GM18951 (cell line): Measurements from ENCODE around the gene IPO9.

Experiments
- POLR2A ChIP-seq: IDR thresholded peaks from 4 replicates; pipeline ENCODE4 v1.6.1; 2011; ENCODE audit warnings: mild to moderate bottlenecking; ENCODE audit not compliant: insufficient read length, insufficient read depth; ENCODE audit errors: extremely low read depth
- in situ Hi-C: fragments of 300-500 bp; cut with MboI; formaldehyde crosslinking; loops from one replicate; pipeline ENCODE4 v1.12.0; 2022; ENCODE audit warnings: low sequenced_read_pairs, mixed read lengths, inconsistent platforms; ENCODE audit not compliant: unreplicated experiment

Gene IPO9

GRCh38 chr1:201889090-201889968, 60.4 kb downstream of the IPO9 start:
- no peak for TF ChIP-seq POLR2A
- in situ Hi-C loops = no loop called here

- in situ Hi-C loops = loop anchor here (5.0 to 10.0 kb wide), 2 partner anchors 77 to 235 kb away; partner anchors contain the start of gene GPR37L1
- TF ChIP-seq POLR2A = no peak
These were observed 61.3 kb downstream of the IPO9 start for GRCh38 chr1:201890223-201890622.

GRCh38 chr1:201890806-201891450, 62.0 kb downstream of the IPO9 start:
- in situ Hi-C loops = loop anchor here (5.0 to 10.0 kb wide), 2 partner anchors 76 to 234 kb away; partner anchors contain the start of gene GPR37L1
- no peak for TF ChIP-seq POLR2A

GRCh38 chr1:201891451-201892045, 62.6 kb downstream of the IPO9 start:
- no peak for TF ChIP-seq POLR2A
- in situ Hi-C loops = loop anchor here (5.0 to 10.0 kb wide), 2 partner anchors 76 to 233 kb away; partner anchors contain the start of gene GPR37L1

GRCh38 chr1:201892211-201892610, 63.3 kb downstream of the IPO9 start:
- in situ Hi-C loops = loop anchor here (5.0 to 10.0 kb wide), 2 partner anchors 75 to 233 kb away; partner anchors contain the start of gene GPR37L1
- no peak for TF ChIP-seq POLR2A

GRCh38 chr1:201893431-201893830, 64.5 kb downstream of the IPO9 start:
- in situ Hi-C loops = loop anchor here (5.0 to 10.0 kb wide), 2 partner anchors 74 to 231 kb away; partner anchors contain the start of gene GPR37L1
- TF ChIP-seq POLR2A = no peak

GRCh38 chr1:201894343-201895119, 65.6 kb downstream of the IPO9 start:
- TF ChIP-seq POLR2A = no peak
- in situ Hi-C loops = loop anchor here (5.0 to 10.0 kb wide), 2 partner anchors 73 to 230 kb away; partner anchors contain the start of gene GPR37L1

GRCh38 chr1:201895120-201895665, 66.2 kb downstream of the IPO9 start:
- in situ Hi-C loops = loop anchor here (10.0 kb wide), 1 partner anchor 230 kb away; the partner anchor contains the start of gene GPR37L1
- TF ChIP-seq POLR2A = no peak

- in situ Hi-C loops = loop anchor here (10.0 kb wide), 1 partner anchor 229 kb away; the partner anchor contains the start of gene GPR37L1
- TF ChIP-seq POLR2A = no peak
These were observed 67.2 kb downstream of the IPO9 start for GRCh38 chr1:201895913-201896807.

- TF ChIP-seq POLR2A = no peak
- in situ Hi-C loops = loop anchor here (10.0 kb wide), 1 partner anchor 228 kb away; the partner anchor contains the start of gene GPR37L1
These were observed 68.0 kb downstream of the IPO9 start for GRCh38 chr1:201896951-201897391.

- in situ Hi-C loops = loop anchor here (10.0 kb wide), 1 partner anchor 226 kb away; the partner anchor contains the start of gene GPR37L1
- no peak for TF ChIP-seq POLR2A
These were observed 69.4 kb downstream of the IPO9 start for GRCh38 chr1:201898240-201898894.

- TF ChIP-seq POLR2A = no peak
- in situ Hi-C loops = loop anchor here (10.0 kb wide), 1 partner anchor 226 kb away; the partner anchor contains the start of gene GPR37L1
These were observed 70.0 kb downstream of the IPO9 start for GRCh38 chr1:201898992-201899391.
